ENCODE data around the gene SPDYE4.

Gene SPDYE4

GRCh38 chr17:8793649-8794048 lies 35.3 kb upstream of the SPDYE4 start:
- DNase-seq (ENCODE audit: low read depth) = no peak
- H3K4me3 ChIP-seq (ENCODE audit: control insufficient read depth, low read depth, low read length) = no peak overlapping the region
- TF ChIP-seq CTCF (IDR thresholded peaks at IDR 0.05; ENCODE audit: control insufficient read depth, insufficient read depth, low read depth, low read length, missing control alignments) = no peak

- no peak for TF ChIP-seq CTCF (IDR thresholded peaks at IDR 0.05; ENCODE audit: control insufficient read depth, insufficient read depth, low read depth, low read length, missing control alignments)
- H3K4me3 ChIP-seq (ENCODE audit: control insufficient read depth, low read depth, low read length) = no peak overlapping the region
- DNase-seq (ENCODE audit: low read depth) = no peak
These were observed 34.3 kb upstream of the SPDYE4 start for GRCh38 chr17:8792646-8793045.

- no peak for TF ChIP-seq CTCF (IDR thresholded peaks at IDR 0.05; ENCODE audit: control insufficient read depth, insufficient read depth, low read depth, low read length, missing control alignments)
- DNase-seq (ENCODE audit: low read depth) = peak; percentile 31
- no peak overlapping the region for H3K4me3 ChIP-seq (ENCODE audit: control insufficient read depth, low read depth, low read length)
These were observed 33.5 kb upstream of the SPDYE4 start for GRCh38 chr17:8791910-8792270.

- TF ChIP-seq CTCF (IDR thresholded peaks at IDR 0.05; ENCODE audit: control insufficient read depth, insufficient read depth, low read depth, low read length, missing control alignments) = no peak
- no peak overlapping the region for H3K4me3 ChIP-seq (ENCODE audit: control insufficient read depth, low read depth, low read length)
- DNase-seq (ENCODE audit: low read depth) = no peak
These were observed 33.0 kb upstream of the SPDYE4 start for GRCh38 chr17:8791248-8791909.

GRCh38 chr17:8789743-8790142 lies 31.4 kb upstream of the SPDYE4 start:
- H3K4me3 ChIP-seq (ENCODE audit: control insufficient read depth, low read depth, low read length) = no peak overlapping the region
- no peak for DNase-seq (ENCODE audit: low read depth)
- no peak for TF ChIP-seq CTCF (IDR thresholded peaks at IDR 0.05; ENCODE audit: control insufficient read depth, insufficient read depth, low read depth, low read length, missing control alignments)

GRCh38 chr17:8788998-8789397 lies 30.7 kb upstream of the SPDYE4 start:
- no peak overlapping the region for H3K4me3 ChIP-seq (ENCODE audit: control insufficient read depth, low read depth, low read length)
- DNase-seq (ENCODE audit: low read depth) = no peak
- no peak for TF ChIP-seq CTCF (IDR thresholded peaks at IDR 0.05; ENCODE audit: control insufficient read depth, insufficient read depth, low read depth, low read length, missing control alignments)

Data from AG09309 (cell line).